ENCODE measurements around the gene EPHA2.
"Not testable (repeated sequence)": the region's sequence is repeated elsewhere in the genome, so short reads cannot be mapped to it uniquely, and the experiment has no call there.

EPHA2 gene

GRCh38 chr1:16167331-16168143 is 11.7 kb upstream of the EPHA2 start:
- peak; percentile 51 for DNase-seq (ENCODE audit: low read depth)

GRCh38 chr1:16166117-16166516 is 10.2 kb upstream of the EPHA2 start:
- DNase-seq (ENCODE audit: low read depth): no peak

DNA sequence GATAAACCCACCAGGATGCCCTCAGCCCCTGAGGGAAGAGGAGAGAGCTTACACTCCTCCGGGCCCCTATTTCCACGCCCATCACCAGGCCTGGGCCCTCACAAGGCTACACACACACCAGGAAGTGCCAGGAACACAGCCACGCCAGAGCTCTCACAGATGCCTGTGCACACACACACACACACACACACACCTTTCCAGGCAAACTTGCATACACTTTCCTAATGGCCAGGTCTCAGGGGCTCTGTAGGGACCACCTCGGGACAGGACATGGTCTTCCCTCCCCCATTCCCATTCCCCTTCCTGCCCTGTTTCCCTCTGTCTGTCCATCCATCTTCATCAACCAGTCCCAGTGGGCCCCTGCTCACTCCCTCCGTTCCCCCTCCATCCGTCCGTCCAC is 9.7 kb upstream of the EPHA2 start:
- DNase-seq (ENCODE audit: low read depth): no peak

DNA sequence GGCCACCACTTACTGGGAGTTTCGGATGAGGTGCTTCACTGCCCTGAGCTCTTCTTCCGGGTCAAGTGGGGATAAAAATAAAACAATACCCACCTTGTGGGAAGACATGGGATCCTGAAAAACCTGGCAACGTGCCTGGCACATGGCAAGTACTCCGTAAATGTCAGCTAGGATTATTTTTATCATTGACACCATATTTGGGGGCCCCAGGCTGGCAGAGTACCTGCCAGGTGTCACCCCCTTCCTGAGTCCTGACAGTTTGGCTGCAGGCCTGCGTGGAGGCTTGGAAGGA is 9.2 kb upstream of the EPHA2 start:
- no peak for DNase-seq (ENCODE audit: low read depth)

GRCh38 chr1:16164213-16165072 is 8.6 kb upstream of the EPHA2 start:
- no peak for DNase-seq (ENCODE audit: low read depth)

DNA sequence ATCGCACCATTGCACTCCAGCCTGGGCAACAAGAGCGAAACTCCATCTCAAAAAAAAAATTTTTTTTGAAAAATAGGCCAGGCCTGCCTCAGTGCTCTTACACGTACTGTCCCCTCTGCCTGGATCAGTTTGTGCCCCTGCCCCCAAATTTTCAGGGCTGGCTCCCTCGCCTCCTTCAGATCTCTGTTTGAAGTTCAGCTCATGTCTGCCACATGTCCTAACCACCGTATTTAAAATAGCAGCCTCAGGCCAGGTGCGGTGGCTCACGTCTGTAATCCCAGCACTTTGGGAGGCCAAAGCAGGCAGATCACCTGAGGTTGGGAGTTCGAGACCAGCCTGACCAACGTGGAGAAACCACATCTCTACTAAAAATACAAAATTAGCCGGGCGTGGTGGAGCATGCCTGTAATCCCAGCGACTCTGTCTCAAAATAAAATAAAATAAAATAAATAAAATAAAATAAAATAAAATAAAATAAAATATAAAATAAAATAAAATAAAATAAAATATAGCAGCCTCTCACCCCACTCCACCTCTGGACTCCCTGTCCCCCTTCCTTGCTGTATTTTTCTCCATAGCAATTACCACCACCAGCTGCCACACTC is 7.8 kb upstream of the EPHA2 start:
- DNase-seq (ENCODE audit: low read depth): not testable (repeated sequence)

DNA sequence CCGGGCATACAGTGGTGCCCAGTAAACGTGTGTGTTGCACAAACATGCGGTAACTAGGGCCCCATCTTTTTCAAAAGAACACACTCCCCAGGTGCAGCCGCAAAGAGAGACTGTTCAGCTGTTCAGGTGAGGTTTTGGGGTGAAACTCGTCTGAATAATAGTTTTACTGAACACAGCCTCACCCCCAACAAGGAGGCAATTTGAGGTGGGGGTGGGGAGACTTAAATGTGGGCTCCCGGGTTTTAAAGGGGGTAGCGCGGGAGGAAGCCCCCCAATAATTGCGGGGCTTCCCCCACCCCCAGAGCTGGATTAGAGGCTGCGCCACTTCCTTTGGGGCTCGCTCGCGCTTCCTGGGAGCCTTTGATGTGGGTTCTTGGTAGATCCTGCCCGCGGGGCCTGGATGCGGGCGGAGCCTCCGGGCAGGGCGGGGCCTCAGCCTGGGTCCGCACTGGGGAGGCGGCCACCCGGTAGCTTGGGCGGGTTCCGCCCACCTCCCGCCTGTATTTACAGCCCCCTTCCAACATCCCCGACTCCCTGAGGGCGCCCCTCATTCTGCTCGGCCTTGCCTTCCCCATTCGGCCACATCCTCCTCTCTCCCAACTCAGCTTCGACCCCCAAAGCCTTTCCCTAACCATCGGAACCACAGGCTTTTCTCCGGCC is 6.4 kb upstream of the EPHA2 start:
- DNase-seq (ENCODE audit: low read depth): peak; percentile 55

- DNase-seq (ENCODE audit: low read depth): no peak
These were observed 5.8 kb upstream of the EPHA2 start for GRCh38 chr1:16161717-16162116.

- DNase-seq (ENCODE audit: low read depth): no peak
These were observed 3.3 kb upstream of the EPHA2 start for GRCh38 chr1:16158993-16159831.

- DNase-seq (ENCODE audit: low read depth): peak; percentile 12
These were observed 2.2 kb upstream of the EPHA2 start for GRCh38 chr1:16158025-16158424.

- DNase-seq (ENCODE audit: low read depth): no peak
These were observed 1.1 kb upstream of the EPHA2 start for GRCh38 chr1:16156848-16157495.

- DNase-seq (ENCODE audit: low read depth): no peak
These were observed 1.7 kb downstream of the EPHA2 start for GRCh38 chr1:16153999-16154673.

DNA sequence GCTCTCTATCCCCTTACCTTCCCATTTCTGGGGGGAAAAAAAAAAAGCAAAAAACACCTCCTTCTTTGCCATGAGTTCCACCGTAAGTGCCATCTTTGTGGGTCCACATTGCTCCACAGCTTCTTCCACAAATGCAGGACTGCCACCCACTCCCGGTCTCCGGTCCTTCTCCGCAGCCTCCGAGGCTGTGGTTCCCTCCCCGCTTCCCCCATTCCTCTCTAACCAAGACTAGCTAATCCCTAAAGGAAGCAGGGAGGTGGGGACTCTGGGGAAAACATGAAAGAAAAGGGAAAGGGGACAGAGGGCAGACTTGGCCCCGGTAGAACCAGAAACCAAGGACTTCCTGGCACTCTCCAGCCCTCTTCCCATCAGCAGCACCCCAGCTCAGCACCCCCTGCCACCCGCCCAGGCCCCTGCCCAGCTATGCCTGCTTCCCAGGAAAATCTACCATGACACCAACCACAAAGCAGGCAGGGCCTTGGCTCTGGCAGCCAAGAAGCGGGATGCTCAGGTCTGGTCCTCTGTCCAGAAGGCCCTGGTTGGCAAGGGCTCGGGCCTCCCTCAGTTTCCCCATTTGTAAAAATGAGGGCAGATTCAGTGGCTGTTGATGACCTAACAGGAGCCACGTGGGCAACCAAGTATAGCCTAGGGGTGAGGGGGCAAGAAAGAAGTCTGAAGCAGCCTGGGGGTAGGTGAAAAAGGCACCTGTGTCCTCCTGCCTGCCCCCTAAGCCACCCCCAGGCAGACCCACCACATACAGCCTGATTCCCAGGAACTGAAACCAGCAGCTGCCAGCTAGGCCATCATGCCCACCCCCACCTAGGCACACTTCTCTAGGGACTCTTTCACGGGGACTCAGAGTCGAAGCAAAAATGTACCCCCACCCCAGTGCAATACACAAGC is 2.5 kb downstream of the EPHA2 start:
- no peak for DNase-seq (ENCODE audit: low read depth)

DNA sequence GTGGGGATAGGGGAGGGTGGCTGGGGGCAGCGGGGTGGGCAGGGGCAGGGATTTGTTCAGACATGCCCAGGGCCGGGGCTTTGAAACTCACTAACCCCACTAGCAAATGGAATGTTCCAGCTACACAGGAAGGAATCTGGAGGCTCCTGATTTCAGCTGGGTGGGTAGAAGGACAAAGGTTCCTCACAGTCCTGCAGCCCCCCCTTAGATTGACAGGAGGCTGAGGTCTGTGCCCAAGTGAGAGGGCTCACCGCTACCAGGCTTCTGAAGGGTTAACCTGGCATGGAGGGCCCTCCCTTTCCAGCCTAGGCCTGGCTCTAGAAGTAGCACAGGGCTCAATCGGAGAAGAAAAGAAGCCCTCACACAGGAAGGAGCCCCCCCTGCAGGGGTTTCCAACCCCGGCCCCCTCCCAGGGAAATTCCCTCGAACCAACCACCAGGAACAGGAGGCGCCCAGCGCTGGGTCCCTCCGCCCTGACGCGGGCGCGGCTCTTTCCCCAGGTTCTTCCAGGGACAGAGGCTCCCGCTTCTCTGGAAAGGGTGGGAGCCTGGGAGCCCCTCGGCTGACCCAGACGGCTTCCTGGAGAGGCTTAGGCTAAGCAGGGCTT is 3.3 kb downstream of the EPHA2 start:
- no peak for DNase-seq (ENCODE audit: low read depth)

DNA sequence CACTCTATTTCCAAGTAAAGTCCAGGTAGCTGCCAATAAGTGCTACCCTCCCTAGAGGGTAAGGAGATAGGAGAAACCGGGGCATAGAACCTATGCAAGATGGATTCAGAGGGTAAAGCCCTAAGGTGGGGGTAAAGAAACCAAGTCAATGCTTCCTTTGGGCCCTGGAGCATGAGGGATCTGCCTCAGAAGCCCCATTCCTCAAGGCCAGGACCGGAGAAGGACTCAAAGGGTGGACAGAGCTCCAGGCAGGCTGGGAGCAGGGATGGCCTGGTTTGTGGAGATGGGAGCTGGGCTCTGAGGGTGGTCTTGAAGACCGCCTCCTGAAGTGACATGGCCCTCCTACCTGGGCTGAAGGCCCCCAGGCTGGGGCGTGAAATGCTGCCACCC is 3.9 kb downstream of the EPHA2 start:
- DNase-seq (ENCODE audit: low read depth): no peak

DNA sequence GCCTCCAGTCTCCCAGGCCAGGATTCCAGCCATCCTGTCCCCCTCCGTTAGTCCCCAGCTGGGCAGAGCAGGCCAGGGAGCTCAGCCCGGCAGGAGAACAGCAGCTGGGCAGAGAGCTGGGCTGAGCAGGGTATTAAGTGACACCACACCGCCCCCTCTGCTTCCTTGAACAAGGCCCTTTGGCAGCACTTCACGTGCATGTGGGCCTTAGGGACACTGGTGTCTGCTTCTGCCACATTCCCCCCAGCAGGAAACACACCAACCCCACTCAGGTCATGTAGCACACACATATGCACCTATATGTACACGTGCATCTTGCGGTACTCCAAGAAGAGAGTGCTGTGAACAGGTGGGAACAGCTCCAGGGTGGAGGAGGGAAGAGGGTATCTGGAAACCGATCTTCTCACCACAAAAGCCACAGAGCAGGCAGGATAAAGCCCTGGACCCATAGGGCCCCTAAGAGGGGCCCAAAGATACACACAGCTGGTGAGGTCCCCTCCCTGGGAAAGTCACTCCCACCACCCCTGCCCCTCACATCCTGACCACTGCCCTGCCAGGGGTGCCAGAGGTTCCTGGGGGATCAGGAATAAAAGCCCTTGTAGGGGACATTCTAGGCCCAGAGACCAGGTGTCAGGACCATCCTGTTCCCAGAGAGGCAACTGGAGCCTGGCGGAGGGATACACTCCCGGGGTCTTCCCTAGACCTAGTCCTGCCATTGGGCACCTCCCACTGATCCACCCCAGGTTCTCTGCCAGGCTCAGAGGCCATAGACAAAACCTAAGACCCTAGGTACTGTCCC is 4.5 kb downstream of the EPHA2 start:
- DNase-seq (ENCODE audit: low read depth): no peak

DNA sequence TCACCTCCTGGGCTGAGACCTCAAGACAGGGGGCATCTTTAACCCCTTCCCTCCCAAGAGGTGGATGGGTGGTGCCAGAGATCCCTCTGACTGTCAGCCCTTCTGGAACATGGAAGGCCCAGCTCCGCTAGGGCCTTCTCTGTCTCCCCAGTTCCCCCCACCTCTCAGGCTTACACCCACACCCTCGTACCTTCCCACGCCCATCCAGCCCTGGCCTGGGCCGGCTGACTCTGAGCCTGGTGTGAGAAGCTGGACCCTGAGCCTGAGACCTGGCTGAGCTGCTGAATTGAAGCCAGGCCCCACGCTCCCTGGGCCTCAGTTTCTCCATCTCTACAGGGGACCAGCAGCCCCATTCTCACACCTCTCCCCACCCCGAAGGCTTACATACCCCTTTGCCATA is 5.4 kb downstream of the EPHA2 start:
- DNase-seq (ENCODE audit: low read depth): no peak
